Cardiac muscle cell (in vitro differentiated cells and primary cell): ENCODE results near the gene C12orf50. TPM values are rescaled to one million over a fixed set of nuclear protein-coding genes. Genes with fewer than 3 reads are reported as not detected.

Source experiments
- DNase-seq, 2 donors: peaks; one replicate each; pipeline versions ENCODE4 v3.0.0 to v3.0.0-alpha.2; 2010 to 2017; ENCODE audit warnings: low read depth in 1 of 2, low spot score in 1 of 2
- H3K27ac ChIP-seq: fragments of 200-600 bp; sonication (generic); 2 replicates; pipeline ENCODE4 v1.5.1; 2016
- H3K27me3 ChIP-seq: fragments of 200-600 bp; sonication (generic); 2 replicates; pipeline ENCODE4 v1.6.0; 2016; ENCODE audit warnings: control low read depth
- H3K36me3 ChIP-seq: fragments of 200-600 bp; sonication (generic); 2 replicates; pipeline ENCODE4 v1.5.1; 2016; ENCODE audit warnings: control low read depth
- H3K4me1 ChIP-seq: fragments of 200-600 bp; sonication (generic); 2 replicates; pipeline ENCODE4 v1.8.1; 2017; ENCODE audit warnings: low read depth, mild to moderate bottlenecking, mixed run types
- H3K4me3 ChIP-seq: fragments of 200-600 bp; sonication (generic); 2 replicates; pipeline ENCODE4 v1.5.1; 2016; ENCODE audit warnings: mild to moderate bottlenecking
- H3K9me3 ChIP-seq: fragments of 200-600 bp; sonication (generic); 2 replicates; pipeline ENCODE4 v1.5.1; 2017; ENCODE audit warnings: low read depth, mild to moderate bottlenecking, control low read depth
- polyA plus RNA-seq: library from polyadenylated mRNA; unstranded; fragments of >200 nt; fragmentation: Nextera tagmentation; extraction: Ambion mirVana; gene quantifications from 2 replicates; pipeline ENCODE4 v1.2.1, GENCODE V29; 2016
- total RNA-seq: library from RNA; depleted of rRNA; stranded (reverse); fragments of >200 nt; gene quantifications from 2 replicates; pipeline ENCODE4 v1.2.3, GENCODE V29; 2016
- TF ChIP-seq, protein P1 (sequence below): IDR thresholded peaks from 2 replicates; pipeline ENCODE4 v1.5.1; 2012; ENCODE audit warnings: low read depth, mild to moderate bottlenecking, low read length

C12orf50 gene
- total and polyA plus RNA-seq, 2 experiments from 2014 or later, result not detected

DNA sequence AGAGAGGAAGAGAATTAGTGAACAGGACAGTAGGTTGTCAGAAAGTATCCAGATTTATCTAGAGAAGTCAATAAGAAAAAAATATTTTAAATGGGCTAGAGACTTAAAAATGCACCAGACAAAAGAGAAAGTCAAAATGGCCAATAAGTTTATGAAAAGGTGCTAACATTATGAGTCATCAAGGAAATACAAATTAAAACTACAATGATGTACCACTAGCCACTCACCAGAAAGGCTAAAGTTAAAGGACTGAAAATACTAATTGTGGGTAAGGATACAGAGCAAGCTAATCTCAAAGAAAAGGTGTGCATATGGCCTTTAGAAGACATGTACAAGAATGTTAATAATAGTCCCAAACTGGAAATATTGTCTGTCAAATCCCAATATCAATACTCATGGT is 37.7 kb downstream of the C12orf50 start:
- Histone ChIP-seq H3K36me3 (no peaks in the 10 kb centered on the region), H3K4me1 (no peaks in the 10 kb centered on the region), H3K9me3 (no peaks in the 10 kb centered on the region), H3K27me3 (no peaks in the 10 kb centered on the region), H3K4me3 (no peak overlapping the region), H3K27ac (no peak overlapping the region)
- no peak for DNase-seq
- TF ChIP-seq, protein P1, sequence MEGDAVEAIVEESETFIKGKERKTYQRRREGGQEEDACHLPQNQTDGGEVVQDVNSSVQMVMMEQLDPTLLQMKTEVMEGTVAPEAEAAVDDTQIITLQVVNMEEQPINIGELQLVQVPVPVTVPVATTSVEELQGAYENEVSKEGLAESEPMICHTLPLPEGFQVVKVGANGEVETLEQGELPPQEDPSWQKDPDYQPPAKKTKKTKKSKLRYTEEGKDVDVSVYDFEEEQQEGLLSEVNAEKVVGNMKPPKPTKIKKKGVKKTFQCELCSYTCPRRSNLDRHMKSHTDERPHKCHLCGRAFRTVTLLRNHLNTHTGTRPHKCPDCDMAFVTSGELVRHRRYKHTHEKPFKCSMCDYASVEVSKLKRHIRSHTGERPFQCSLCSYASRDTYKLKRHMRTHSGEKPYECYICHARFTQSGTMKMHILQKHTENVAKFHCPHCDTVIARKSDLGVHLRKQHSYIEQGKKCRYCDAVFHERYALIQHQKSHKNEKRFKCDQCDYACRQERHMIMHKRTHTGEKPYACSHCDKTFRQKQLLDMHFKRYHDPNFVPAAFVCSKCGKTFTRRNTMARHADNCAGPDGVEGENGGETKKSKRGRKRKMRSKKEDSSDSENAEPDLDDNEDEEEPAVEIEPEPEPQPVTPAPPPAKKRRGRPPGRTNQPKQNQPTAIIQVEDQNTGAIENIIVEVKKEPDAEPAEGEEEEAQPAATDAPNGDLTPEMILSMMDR, result no peak

DNA sequence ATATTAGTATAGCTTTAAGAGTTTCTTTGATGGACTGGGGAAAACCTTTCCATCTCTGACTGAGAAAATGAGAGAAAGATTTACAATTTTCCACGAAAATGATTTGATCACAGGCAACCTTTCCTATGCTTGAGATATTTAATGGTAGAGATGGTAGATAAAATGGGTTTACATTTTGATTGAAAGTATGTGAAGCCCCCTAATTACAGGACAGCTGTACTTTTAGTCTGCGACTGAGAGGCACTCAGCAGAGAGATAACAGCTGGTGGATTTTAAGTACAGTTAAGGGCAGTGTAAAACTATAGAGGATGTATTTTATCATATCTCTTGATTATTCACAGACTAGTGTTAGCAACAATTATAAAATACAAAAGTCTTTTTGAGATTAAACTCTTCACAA is 40.7 kb downstream of the C12orf50 start:
- TF ChIP-seq, protein P1, result no peak
- Histone ChIP-seq H3K27ac (no peak overlapping the region), H3K4me3 (no peak overlapping the region), H3K27me3 (no peaks in the 10 kb centered on the region), H3K4me1 (no peaks in the 10 kb centered on the region), H3K9me3 (no peaks in the 10 kb centered on the region), H3K36me3 (no peaks in the 10 kb centered on the region)
- no peak for DNase-seq

DNA sequence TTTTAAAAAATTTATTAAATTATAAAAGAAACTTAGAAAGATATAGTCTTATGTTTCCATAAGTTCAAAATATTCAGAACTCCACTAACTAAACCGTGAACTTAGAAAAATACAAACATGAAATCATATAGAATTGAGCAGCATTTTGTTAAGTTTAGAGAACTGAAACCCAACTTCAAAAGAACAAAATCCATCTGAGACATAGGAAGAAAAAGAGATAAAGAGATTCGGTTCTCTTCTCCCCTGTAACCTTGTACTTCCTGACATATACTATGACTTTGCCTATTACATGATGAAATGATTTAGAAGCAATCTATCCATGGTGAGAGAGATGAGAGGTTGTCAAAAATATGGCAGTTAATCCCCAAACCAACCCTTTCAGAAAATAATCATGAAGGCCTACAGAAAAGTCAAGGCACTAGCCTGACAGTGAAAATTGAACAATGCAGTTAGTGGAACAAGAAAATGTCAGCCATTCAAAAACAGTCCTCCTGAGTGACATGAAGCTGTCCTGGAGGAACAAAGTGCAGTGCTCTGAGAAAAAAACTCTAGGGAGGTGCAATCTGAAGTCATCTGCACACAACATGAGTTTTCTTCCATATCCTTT is 44.0 kb downstream of the C12orf50 start:
- no peak overlapping the region for H3K4me3 ChIP-seq
- TF ChIP-seq, protein P1, result no peak
- DNase-seq, result no peak

DNA sequence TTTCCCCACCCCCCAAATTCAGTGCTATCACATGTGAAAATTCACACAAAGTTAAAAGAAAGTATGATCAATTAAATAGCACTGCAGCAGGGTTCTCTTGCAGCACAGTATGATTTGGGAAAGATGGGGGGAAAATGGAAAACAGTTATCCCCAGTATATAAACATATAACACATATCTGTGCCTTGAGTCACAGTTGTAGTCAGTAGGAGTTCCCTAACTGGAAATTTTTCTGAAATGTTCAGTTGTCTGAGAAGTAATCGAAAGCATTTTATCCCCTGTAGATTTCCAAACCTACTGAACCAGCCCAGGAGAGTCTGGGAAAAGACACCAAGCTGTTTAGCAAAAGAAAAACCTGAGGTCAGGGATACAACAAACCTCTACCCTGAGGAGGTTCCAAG is 47.0 kb downstream of the C12orf50 start:
- H3K27me3 ChIP-seq, result no peaks in the 10 kb centered on the region
- no peaks in the 10 kb centered on the region for H3K4me1 ChIP-seq
- DNase-seq, result peak in 1 of 2 donors; percentile 11
- H3K36me3 ChIP-seq, result no peaks in the 10 kb centered on the region
- H3K27ac ChIP-seq, result no peak overlapping the region
- TF ChIP-seq, protein P1, result no peak
- H3K4me3 ChIP-seq, result no peak overlapping the region
- no peaks in the 10 kb centered on the region for H3K9me3 ChIP-seq

More for the DNA sequence above, 44.0 kb downstream of the C12orf50 start:
- Histone ChIP-seq H3K27ac (no peak overlapping the region), H3K36me3 (no peaks in the 10 kb centered on the region), H3K27me3 (no peaks in the 10 kb centered on the region), H3K4me1 (no peaks in the 10 kb centered on the region), H3K9me3 (no peaks in the 10 kb centered on the region)

DNA sequence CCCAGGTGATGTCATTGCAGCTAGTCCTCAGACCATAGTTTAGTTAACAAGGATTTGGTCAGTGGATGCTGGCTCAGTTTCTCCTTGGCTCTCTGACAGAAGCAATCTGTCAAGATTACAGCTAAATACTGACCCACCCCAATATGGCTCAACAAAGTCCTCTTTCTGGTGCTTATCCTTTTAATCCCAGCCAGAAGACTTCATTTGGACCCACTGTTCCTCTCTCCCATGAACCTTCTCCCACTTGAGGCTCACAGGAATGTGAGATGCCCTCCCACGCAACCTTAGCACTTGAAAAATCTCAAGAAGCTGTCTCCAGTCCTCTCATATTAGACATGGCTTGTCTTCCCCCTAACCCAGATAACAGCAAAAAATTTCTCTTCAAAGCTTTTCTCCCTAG is 47.7 kb downstream of the C12orf50 start:
- TF ChIP-seq, protein P1, result no peak
- H3K27me3 ChIP-seq, result no peaks in the 10 kb centered on the region
- H3K4me3 ChIP-seq, result no peak overlapping the region
- H3K36me3 ChIP-seq, result no peaks in the 10 kb centered on the region
- no peaks in the 10 kb centered on the region for H3K4me1 ChIP-seq
- no peak overlapping the region for H3K27ac ChIP-seq
- peak in 1 of 2 donors; percentile 54 for DNase-seq
- H3K9me3 ChIP-seq, result no peaks in the 10 kb centered on the region
